ENCODE results near the gene ARAP2.

DNA sequence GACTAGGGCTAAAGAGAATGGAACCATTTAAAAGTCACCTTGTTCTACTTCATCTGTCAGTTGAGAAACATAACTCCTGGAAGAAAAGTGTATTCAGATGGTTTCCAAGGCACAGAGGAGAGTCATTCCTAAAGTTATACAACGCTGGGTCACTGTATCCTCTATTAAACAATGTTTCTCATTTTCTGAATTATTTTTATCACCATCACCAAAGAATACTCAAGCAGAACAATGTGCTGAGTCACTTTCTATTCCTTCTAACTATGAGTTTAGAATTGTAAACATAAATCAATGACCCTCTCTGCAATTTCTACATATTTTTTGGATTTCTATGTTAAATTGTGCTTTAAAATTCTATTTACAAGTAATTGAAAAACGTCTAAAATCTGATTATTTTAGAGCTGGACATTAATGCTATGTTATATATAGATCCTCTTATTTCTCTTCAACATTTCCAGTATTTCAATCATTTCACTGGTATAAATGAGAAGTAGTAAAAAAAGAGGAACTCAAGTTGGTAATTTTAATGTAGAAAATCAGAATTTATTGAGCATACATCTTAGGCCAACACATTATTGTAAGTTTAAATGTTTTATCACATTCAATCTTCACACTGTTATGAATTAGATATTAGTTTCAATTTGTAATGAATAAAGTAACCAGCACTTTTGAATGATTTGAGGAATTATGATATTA lies 44.6 kb upstream of the ARAP2 start:
- TF ChIP-seq, protein P1, sequence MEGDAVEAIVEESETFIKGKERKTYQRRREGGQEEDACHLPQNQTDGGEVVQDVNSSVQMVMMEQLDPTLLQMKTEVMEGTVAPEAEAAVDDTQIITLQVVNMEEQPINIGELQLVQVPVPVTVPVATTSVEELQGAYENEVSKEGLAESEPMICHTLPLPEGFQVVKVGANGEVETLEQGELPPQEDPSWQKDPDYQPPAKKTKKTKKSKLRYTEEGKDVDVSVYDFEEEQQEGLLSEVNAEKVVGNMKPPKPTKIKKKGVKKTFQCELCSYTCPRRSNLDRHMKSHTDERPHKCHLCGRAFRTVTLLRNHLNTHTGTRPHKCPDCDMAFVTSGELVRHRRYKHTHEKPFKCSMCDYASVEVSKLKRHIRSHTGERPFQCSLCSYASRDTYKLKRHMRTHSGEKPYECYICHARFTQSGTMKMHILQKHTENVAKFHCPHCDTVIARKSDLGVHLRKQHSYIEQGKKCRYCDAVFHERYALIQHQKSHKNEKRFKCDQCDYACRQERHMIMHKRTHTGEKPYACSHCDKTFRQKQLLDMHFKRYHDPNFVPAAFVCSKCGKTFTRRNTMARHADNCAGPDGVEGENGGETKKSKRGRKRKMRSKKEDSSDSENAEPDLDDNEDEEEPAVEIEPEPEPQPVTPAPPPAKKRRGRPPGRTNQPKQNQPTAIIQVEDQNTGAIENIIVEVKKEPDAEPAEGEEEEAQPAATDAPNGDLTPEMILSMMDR (conservative IDR thresholded peaks at IDR 0.05; ENCODE audit: low read depth, low read length) = no peak
- TF ChIP-seq EZH2 (IDR thresholded peaks at IDR 0.05; ENCODE audit: low read length, unreplicated experiment) (no peak), EZH2phosphoT487 (IDR thresholded peaks at IDR 0.05; ENCODE audit: borderline replicate concordance, low read length) (no peak)

Measured in PC-3 (cell line).